Caco-2 (cell line): ENCODE results near the gene FHIT. TPM values are rescaled to one million over a fixed set of nuclear protein-coding genes. Genes with fewer than 3 reads are reported as not detected.

Source experiments
- BruUV-seq: library from RNA; stranded (reverse); fragments of 400-500 nt; replicated peaks from 2 replicates; lab custom pipeline; 2021; lab: Mats Ljungman, UMichigan
- CTCF ChIA-PET: fragments of 300-600 bp; sonication (Branson Sonifier 250); formaldehyde crosslinking; loops from one replicate; lab custom pipeline; 2022; ENCODE audit warnings: antibody characterized with exemption; lab: Charles Lee
- POLR2A ChIA-PET: fragments of 300-600 bp; sonication (Branson Sonifier 250); formaldehyde crosslinking; loops from one replicate; lab custom pipeline; 2022; ENCODE audit warnings: antibody characterized with exemption; lab: Charles Lee
- DNase-seq, 2 experiments: peaks; one replicate each; pipeline versions ENCODE4 v3.0.0 to v3.0.0-alpha.2; 2020 to 2022
- H3K27me3 ChIP-seq: replicated peaks from 2 replicates; pipeline ENCODE4 v1.6.0; 2011; ENCODE audit warnings: low read length; ENCODE audit not compliant: control insufficient read depth, insufficient read depth
- H3K36me3 ChIP-seq: 2 replicates; pipeline ENCODE4 v1.5.1; 2011; ENCODE audit warnings: low read length; ENCODE audit not compliant: control insufficient read depth, insufficient read depth
- H3K4me1 ChIP-seq: fragments of 250-450 bp; sonication (Bioruptor Pico); 2 replicates; pipeline ENCODE4 v1.5.1; 2020; ENCODE audit warnings: mild to moderate bottlenecking
- H3K4me3 ChIP-seq: 2 replicates; pipeline ENCODE4 v1.5.1; 2011; ENCODE audit warnings: low read depth, mild to moderate bottlenecking, control low read depth, low read length
- H3K9me3 ChIP-seq: fragments of 250-450 bp; sonication (Bioruptor Pico); 2 replicates; pipeline ENCODE4 v1.5.1; 2020; ENCODE audit warnings: mild to moderate bottlenecking, moderate library complexity
- H3K27ac Mint-ChIP-seq: one replicate; pipeline ENCODE4 v1.8.0; 2022; ENCODE audit warnings: mixed read lengths; ENCODE audit not compliant: unreplicated experiment
- H3K27me3 Mint-ChIP-seq: one replicate; pipeline ENCODE4 v1.8.0; 2022; ENCODE audit warnings: mixed read lengths; ENCODE audit not compliant: insufficient read depth, unreplicated experiment
- H3K36me3 Mint-ChIP-seq: one replicate; pipeline ENCODE4 v1.8.0; 2022; ENCODE audit warnings: mild to moderate bottlenecking, mixed read lengths; ENCODE audit not compliant: insufficient read depth, unreplicated experiment
- H3K4me1 Mint-ChIP-seq: one replicate; pipeline ENCODE4 v1.8.0; 2022; ENCODE audit warnings: low read depth, mixed read lengths; ENCODE audit not compliant: unreplicated experiment
- H3K4me3 Mint-ChIP-seq: one replicate; pipeline ENCODE4 v1.8.0; 2022; ENCODE audit warnings: mild to moderate bottlenecking, moderate library complexity, mixed read lengths; ENCODE audit not compliant: unreplicated experiment
- H3K9me3 Mint-ChIP-seq: one replicate; pipeline ENCODE4 v1.8.0; 2022; ENCODE audit warnings: mixed read lengths; ENCODE audit not compliant: unreplicated experiment
- intact Hi-C: fragments of 100-400 bp; cut with micrococcal nuclease; formaldehyde crosslinking; loops from one replicate; pipeline ENCODE4 v1.10.0; 2022; ENCODE audit not compliant: unreplicated experiment
- total RNA-seq: library from RNA; stranded (reverse); gene quantifications from 2 replicates; pipeline ENCODE4 v1.2.3, GENCODE V29; 2022
- TF ChIP-seq, protein P1 (sequence below), 2 experiments: fragments of 200-600 bp in 1 of 2; IDR thresholded peaks; 1 replicate in 1 of 2; 2 replicates in 1 of 2; pipeline versions ENCODE4 v1.5.1 to v1.8.0; 2011 to 2022; ENCODE audit warnings: antibody characterized with exemption in 1 of 2, control low read depth in 1 of 2, inconsistent platforms in 1 of 2, low read depth in 1 of 2, low read length in 1 of 2, mild to moderate bottlenecking in 1 of 2, moderate library complexity in 1 of 2; ENCODE audit not compliant: insufficient read depth in 1 of 2, severe bottlenecking in 1 of 2, unreplicated experiment in 1 of 2

Gene FHIT
- total RNA-seq, 1 experiment from 2014 or later, result 8.3 TPM

- intact Hi-C loops, result no loop called here
- BruUV-seq, result no TSS peak
- Mint-ChIP-seq H3K4me1 (no peaks in the 10 kb centered on the region), H3K4me3 (no peak overlapping the region), H3K27ac (no peak overlapping the region), H3K9me3 (no peaks in the 10 kb centered on the region), H3K27me3 (no peaks in the 10 kb centered on the region), H3K36me3 (no peaks in the 10 kb centered on the region)
- Histone ChIP-seq H3K36me3 (no peaks in the 10 kb centered on the region), H3K9me3 (no peaks in the 10 kb centered on the region), H3K4me3 (no peak overlapping the region), H3K4me1 (no peaks in the 10 kb centered on the region), H3K27me3 (no peaks in the 10 kb centered on the region)
- no peak for DNase-seq
- TF ChIP-seq, protein P1, sequence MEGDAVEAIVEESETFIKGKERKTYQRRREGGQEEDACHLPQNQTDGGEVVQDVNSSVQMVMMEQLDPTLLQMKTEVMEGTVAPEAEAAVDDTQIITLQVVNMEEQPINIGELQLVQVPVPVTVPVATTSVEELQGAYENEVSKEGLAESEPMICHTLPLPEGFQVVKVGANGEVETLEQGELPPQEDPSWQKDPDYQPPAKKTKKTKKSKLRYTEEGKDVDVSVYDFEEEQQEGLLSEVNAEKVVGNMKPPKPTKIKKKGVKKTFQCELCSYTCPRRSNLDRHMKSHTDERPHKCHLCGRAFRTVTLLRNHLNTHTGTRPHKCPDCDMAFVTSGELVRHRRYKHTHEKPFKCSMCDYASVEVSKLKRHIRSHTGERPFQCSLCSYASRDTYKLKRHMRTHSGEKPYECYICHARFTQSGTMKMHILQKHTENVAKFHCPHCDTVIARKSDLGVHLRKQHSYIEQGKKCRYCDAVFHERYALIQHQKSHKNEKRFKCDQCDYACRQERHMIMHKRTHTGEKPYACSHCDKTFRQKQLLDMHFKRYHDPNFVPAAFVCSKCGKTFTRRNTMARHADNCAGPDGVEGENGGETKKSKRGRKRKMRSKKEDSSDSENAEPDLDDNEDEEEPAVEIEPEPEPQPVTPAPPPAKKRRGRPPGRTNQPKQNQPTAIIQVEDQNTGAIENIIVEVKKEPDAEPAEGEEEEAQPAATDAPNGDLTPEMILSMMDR (IDR thresholded peaks at IDR 0.05; ENCODE audit: insufficient read depth in 1 of 2, low read depth in 1 of 2, low read length in 1 of 2, severe bottlenecking in 1 of 2, unreplicated experiment in 1 of 2), result no peak
- CTCF ChIA-PET, result no interaction called here
- POLR2A ChIA-PET, result no interaction called here
These were observed 957.1 kb downstream of the FHIT start for GRCh38 chr3:60294181-60294580.

GRCh38 chr3:60291115-60291514 lies 960.1 kb downstream of the FHIT start:
- H3K36me3 ChIP-seq, result no peaks in the 10 kb centered on the region
- no TSS peak for BruUV-seq
- no peaks in the 10 kb centered on the region for H3K9me3 ChIP-seq
- intact Hi-C loops, result no loop called here
- CTCF ChIA-PET, result no interaction called here
- H3K27me3 Mint-ChIP-seq, result no peaks in the 10 kb centered on the region
- H3K4me1 Mint-ChIP-seq, result no peaks in the 10 kb centered on the region
- TF ChIP-seq, protein P1 (IDR thresholded peaks at IDR 0.05; ENCODE audit: insufficient read depth in 1 of 2, low read depth in 1 of 2, low read length in 1 of 2, severe bottlenecking in 1 of 2, unreplicated experiment in 1 of 2), result no peak
- no peak overlapping the region for H3K27ac Mint-ChIP-seq
- no peak for DNase-seq
- H3K9me3 Mint-ChIP-seq, result no peaks in the 10 kb centered on the region
- H3K4me3 Mint-ChIP-seq, result no peak overlapping the region
- no peak overlapping the region for H3K4me3 ChIP-seq
- POLR2A ChIA-PET, result no interaction called here
- no peaks in the 10 kb centered on the region for H3K36me3 Mint-ChIP-seq
- H3K27me3 ChIP-seq, result no peaks in the 10 kb centered on the region
- H3K4me1 ChIP-seq, result no peaks in the 10 kb centered on the region

GRCh38 chr3:60290122-60290492 lies 961.1 kb downstream of the FHIT start:
- no peaks in the 10 kb centered on the region for H3K9me3 ChIP-seq
- TF ChIP-seq, protein P1 (IDR thresholded peaks at IDR 0.05; ENCODE audit: insufficient read depth in 1 of 2, low read depth in 1 of 2, low read length in 1 of 2, severe bottlenecking in 1 of 2, unreplicated experiment in 1 of 2), result no peak
- Mint-ChIP-seq H3K4me3 (no peak overlapping the region), H3K9me3 (no peaks in the 10 kb centered on the region), H3K27ac (no peak overlapping the region), H3K27me3 (no peaks in the 10 kb centered on the region), H3K36me3 (no peaks in the 10 kb centered on the region), H3K4me1 (no peaks in the 10 kb centered on the region)
- H3K4me1 ChIP-seq, result no peaks in the 10 kb centered on the region
- H3K4me3 ChIP-seq, result no peak overlapping the region
- ChIA-PET POLR2A (no interaction called here), CTCF (no interaction called here)
- DNase-seq, result no peak
- H3K27me3 ChIP-seq, result no peaks in the 10 kb centered on the region
- intact Hi-C loops, result no loop called here
- BruUV-seq, result no TSS peak
- H3K36me3 ChIP-seq, result no peaks in the 10 kb centered on the region
